ENCODE data around the gene FIP1L1.

Gene FIP1L1

DNA sequence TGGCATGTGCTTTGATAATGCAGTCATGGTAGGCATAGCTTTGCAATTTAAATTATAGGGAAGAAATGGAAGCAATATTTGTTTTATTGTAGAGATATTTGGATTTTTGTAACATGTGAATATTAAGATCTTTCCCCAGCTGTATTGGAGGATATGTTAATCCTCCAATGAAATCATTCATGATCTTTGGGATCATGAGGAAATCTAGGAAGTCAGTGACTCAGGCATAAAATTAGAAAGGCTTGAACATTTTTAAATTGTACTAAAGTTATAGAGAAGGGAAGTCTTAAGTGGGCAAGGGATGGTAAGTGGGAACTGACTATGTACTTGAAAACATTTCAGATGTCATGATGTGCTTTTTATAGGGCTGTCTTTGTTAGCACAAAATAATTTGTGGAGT is 46.8 kb downstream of the FIP1L1 start:
- Histone ChIP-seq H3K4me1 (no peaks in the 10 kb centered on the region), H3K27me3 (ENCODE audit: control insufficient read depth, insufficient read depth, low read length) (no peaks in the 10 kb centered on the region), H2AFZ (no peak overlapping the region), H3K36me3 (ENCODE audit: control insufficient read depth, insufficient read depth, low read length) (no peaks in the 10 kb centered on the region), H3K9ac (no peak overlapping the region), H3K4me3 (ENCODE audit: low read depth, low read length) (no peak overlapping the region), H3K4me2 (ENCODE audit: low read length) (no peak overlapping the region), H3K27ac (no peak overlapping the region), H3K79me2 (no peaks in the 10 kb centered on the region), H3K9me3 (ENCODE audit: control insufficient read depth, low read length) (no peaks in the 10 kb centered on the region)
- TF ChIP-seq, protein P1, sequence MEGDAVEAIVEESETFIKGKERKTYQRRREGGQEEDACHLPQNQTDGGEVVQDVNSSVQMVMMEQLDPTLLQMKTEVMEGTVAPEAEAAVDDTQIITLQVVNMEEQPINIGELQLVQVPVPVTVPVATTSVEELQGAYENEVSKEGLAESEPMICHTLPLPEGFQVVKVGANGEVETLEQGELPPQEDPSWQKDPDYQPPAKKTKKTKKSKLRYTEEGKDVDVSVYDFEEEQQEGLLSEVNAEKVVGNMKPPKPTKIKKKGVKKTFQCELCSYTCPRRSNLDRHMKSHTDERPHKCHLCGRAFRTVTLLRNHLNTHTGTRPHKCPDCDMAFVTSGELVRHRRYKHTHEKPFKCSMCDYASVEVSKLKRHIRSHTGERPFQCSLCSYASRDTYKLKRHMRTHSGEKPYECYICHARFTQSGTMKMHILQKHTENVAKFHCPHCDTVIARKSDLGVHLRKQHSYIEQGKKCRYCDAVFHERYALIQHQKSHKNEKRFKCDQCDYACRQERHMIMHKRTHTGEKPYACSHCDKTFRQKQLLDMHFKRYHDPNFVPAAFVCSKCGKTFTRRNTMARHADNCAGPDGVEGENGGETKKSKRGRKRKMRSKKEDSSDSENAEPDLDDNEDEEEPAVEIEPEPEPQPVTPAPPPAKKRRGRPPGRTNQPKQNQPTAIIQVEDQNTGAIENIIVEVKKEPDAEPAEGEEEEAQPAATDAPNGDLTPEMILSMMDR (IDR thresholded peaks at IDR 0.05) = no peak

DNA sequence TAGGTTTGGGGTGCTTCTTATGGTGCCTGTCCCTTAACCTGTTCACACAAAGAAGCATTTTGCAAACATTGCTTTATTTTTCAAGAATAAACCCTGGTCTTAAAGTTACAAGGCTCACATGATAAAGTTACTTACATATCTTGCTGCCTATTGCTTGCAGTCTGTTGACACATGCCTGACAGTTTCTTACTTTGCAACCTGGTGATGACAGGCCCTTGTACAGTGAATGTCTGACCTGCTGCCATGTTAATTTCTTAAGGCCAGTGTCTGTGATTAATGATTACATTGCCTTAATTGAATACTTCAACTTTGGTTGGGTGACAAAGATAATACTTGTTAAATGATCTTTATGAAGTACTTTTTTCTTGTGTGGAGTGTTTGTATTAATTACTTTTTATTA is 49.9 kb downstream of the FIP1L1 start:
- TF ChIP-seq, protein P1 (IDR thresholded peaks at IDR 0.05) = no peak

DNA sequence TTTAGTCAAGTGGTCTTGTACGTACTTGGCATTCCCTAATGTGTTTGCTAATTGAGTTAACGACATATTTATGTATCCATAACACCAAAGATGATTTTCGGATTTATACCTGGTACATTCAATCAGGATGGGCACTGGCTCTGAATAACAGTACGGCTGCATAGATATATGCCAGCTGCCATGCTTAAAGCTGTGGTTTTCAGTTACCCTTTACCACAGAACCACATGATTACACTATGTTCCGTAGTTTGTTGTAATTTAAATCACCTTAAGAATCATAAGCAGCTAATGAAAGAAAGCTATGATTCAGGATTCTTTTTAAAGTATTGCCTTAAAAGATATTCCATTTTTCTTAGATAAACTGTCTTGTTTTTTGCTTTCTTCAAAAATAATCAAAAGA is 53.6 kb downstream of the FIP1L1 start:
- Histone ChIP-seq H3K9me3 (ENCODE audit: control insufficient read depth, low read length) (no peaks in the 10 kb centered on the region), H3K9ac (no peak overlapping the region), H3K4me2 (ENCODE audit: low read length) (no peak overlapping the region), H3K79me2 (no peaks in the 10 kb centered on the region), H3K36me3 (ENCODE audit: control insufficient read depth, insufficient read depth, low read length) (no peaks in the 10 kb centered on the region), H3K4me1 (no peaks in the 10 kb centered on the region), H3K27ac (no peak overlapping the region), H3K27me3 (ENCODE audit: control insufficient read depth, insufficient read depth, low read length) (no peaks in the 10 kb centered on the region), H3K4me3 (ENCODE audit: low read depth, low read length) (no peak overlapping the region), H2AFZ (no peak overlapping the region)
- TF ChIP-seq, protein P1 (IDR thresholded peaks at IDR 0.05) = no peak

More for the DNA sequence above, 49.9 kb downstream of the FIP1L1 start:
- no peak overlapping the region for H3K4me3 ChIP-seq (ENCODE audit: low read depth, low read length)
- no peaks in the 10 kb centered on the region for H3K9me3 ChIP-seq (ENCODE audit: control insufficient read depth, low read length)
- H2AFZ ChIP-seq = no peak overlapping the region
- no peaks in the 10 kb centered on the region for H3K27me3 ChIP-seq (ENCODE audit: control insufficient read depth, insufficient read depth, low read length)
- no peak overlapping the region for H3K4me2 ChIP-seq (ENCODE audit: low read length)
- no peaks in the 10 kb centered on the region for H3K4me1 ChIP-seq
- no peak overlapping the region for H3K27ac ChIP-seq
- H3K36me3 ChIP-seq (ENCODE audit: control insufficient read depth, insufficient read depth, low read length) = no peaks in the 10 kb centered on the region
- H3K79me2 ChIP-seq = no peaks in the 10 kb centered on the region
- H3K9ac ChIP-seq = no peak overlapping the region

DNA sequence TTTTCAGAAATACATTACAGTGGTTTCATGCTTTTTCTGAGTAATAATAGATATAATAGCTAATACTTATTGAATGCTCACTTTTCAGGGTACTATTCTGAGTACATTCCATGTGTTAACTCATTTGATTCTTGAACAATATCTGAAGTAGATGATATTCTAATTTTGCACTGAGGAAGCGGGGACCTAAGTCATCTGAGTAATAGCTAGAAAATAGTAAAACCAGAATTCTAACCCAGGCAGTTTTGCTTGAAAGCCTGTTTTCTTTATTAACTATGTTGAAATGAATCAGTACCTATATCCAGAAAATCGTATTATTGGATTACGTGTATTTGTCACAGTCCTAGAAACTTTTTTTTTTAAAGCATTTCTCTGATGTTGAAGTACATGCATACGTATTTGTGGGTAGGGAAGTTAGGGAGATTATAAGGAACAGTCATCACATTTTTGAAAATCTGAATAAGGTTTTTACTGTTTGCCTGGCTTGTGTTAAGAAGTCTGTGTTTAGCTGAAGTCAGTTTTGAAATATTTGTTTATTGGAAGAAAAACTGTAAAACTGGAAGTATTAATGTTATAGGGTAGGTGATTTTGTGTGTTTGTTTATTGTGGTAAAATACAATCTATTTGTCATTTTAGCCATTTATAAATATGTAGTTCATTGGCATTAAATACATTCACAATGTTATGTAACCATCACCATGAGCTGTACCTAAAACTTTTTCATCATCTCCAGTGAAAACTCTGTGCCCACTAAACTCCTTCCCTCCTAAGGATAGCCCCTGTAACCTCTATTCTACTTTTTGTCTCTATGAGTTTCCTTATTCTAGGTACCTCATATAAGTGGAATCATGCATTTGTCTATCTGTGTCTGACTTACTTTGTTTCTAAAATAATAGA is 55.3 kb downstream of the FIP1L1 start:
- H3K4me3 ChIP-seq (ENCODE audit: low read depth, low read length) = no peak overlapping the region
- no peak overlapping the region for H2AFZ ChIP-seq
- TF ChIP-seq, protein P1 (IDR thresholded peaks at IDR 0.05) = no peak
- no peaks in the 10 kb centered on the region for H3K79me2 ChIP-seq
- H3K27ac ChIP-seq = no peak overlapping the region
- H3K27me3 ChIP-seq (ENCODE audit: control insufficient read depth, insufficient read depth, low read length) = no peaks in the 10 kb centered on the region
- H3K4me2 ChIP-seq (ENCODE audit: low read length) = no peak overlapping the region
- no peak overlapping the region for H3K9ac ChIP-seq
- H3K9me3 ChIP-seq (ENCODE audit: control insufficient read depth, low read length) = no peaks in the 10 kb centered on the region
- no peaks in the 10 kb centered on the region for H3K36me3 ChIP-seq (ENCODE audit: control insufficient read depth, insufficient read depth, low read length)
- no peaks in the 10 kb centered on the region for H3K4me1 ChIP-seq

DNA sequence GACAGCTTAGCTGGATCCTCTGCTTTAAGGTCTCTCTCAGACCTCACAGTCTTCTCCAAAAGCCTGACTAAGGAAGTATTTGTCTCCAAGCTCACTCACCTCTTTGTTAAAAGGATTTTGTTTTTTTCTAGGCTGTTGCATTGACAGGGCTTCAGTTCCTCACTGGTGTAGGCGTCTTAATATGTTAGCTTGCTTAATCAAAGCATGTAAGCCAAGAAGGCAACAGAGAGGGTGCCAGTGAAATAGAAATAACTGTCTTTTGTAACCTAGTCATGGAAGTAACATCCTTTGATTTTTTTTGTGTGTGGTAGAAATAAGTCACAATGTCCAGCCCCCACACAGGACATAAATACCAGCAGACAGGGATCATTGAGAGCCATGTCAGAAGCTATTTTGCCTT is 58.8 kb downstream of the FIP1L1 start:
- no peaks in the 10 kb centered on the region for H3K9me3 ChIP-seq (ENCODE audit: control insufficient read depth, low read length)
- no peaks in the 10 kb centered on the region for H3K36me3 ChIP-seq (ENCODE audit: control insufficient read depth, insufficient read depth, low read length)
- H3K4me1 ChIP-seq = no peaks in the 10 kb centered on the region
- H3K4me2 ChIP-seq (ENCODE audit: low read length) = no peak overlapping the region
- no peak overlapping the region for H2AFZ ChIP-seq
- H3K9ac ChIP-seq = no peak overlapping the region
- H3K27me3 ChIP-seq (ENCODE audit: control insufficient read depth, insufficient read depth, low read length) = no peaks in the 10 kb centered on the region
- no peak overlapping the region for H3K4me3 ChIP-seq (ENCODE audit: low read depth, low read length)
- no peaks in the 10 kb centered on the region for H3K79me2 ChIP-seq
- TF ChIP-seq, protein P1 (IDR thresholded peaks at IDR 0.05) = no peak
- H3K27ac ChIP-seq = no peak overlapping the region
